Neutrophil (primary cell): ENCODE measurements around the gene KRTAP10-2.
"Not testable (repeated sequence)": the region's sequence is repeated elsewhere in the genome, so short reads cannot be mapped to it uniquely, and the experiment has no call there.

ENCODE experiments used
- H3K27ac ChIP-seq: fragments of 200-600 bp; sonication (generic); 2 replicates; pipeline ENCODE4 v1.5.1; 2016; ENCODE audit warnings: mild to moderate bottlenecking, moderate library complexity
- H3K27me3 ChIP-seq: fragments of 200-600 bp; sonication (generic); 2 replicates; pipeline ENCODE4 v1.6.0; 2016; ENCODE audit warnings: mild to moderate bottlenecking
- H3K36me3 ChIP-seq: fragments of 200-600 bp; sonication (generic); 2 replicates; pipeline ENCODE4 v1.5.1; 2017
- H3K4me1 ChIP-seq, 2 experiments: fragments of 200-600 bp in 1 of 2; sonication (generic) in 1 of 2; 1 replicate in 1 of 2; 2 replicates in 1 of 2; pipeline versions ENCODE4 v1.5.1 to v1.6.1; 2013 to 2016; ENCODE audit warnings: low read depth in 1 of 2, low read length in 1 of 2, mild to moderate bottlenecking in 1 of 2, moderate library complexity in 1 of 2; ENCODE audit not compliant: control insufficient read depth in 1 of 2, insufficient read depth in 1 of 2
- H3K4me3 ChIP-seq, 2 experiments: fragments of 200-600 bp in 1 of 2; sonication (generic) in 1 of 2; 1 replicate in 1 of 2; 2 replicates in 1 of 2; pipeline ENCODE4 v1.5.1; 2013 to 2016; ENCODE audit warnings: low read depth in 1 of 2, low read length in 1 of 2, mild to moderate bottlenecking in 1 of 2, moderate library complexity in 1 of 2
- H3K9me3 ChIP-seq: fragments of 200-600 bp; sonication (generic); 2 replicates; pipeline ENCODE4 v1.5.1; 2016
- TF ChIP-seq, protein P1 (sequence below): fragments of 200-600 bp; sonication (generic); IDR thresholded peaks from 2 replicates; pipeline ENCODE4 v1.5.1; 2016; ENCODE audit warnings: antibody characterized with exemption

KRTAP10-2 gene

GRCh38 chr21:44558695-44559094, 7.4 kb upstream of the KRTAP10-2 start, which contains the start of gene KRTAP10-3:
TSS of gene KRTAP10-3 (minus strand) at chr21:44558795. CDS start at chr21:44558715, 80 bp downstream.
- H3K27ac ChIP-seq = no peak within 1 kb of the TSS
- H3K27me3 ChIP-seq = peaks cover 40% of the 10 kb centered on the region
- no peaks in the 10 kb centered on the region for H3K4me1 ChIP-seq
- H3K9me3 ChIP-seq = no peaks in the 10 kb centered on the region
- no peaks in the 10 kb centered on the region for H3K36me3 ChIP-seq
- no peak within 1 kb of the TSS for H3K4me3 ChIP-seq
- TF ChIP-seq, protein P1, sequence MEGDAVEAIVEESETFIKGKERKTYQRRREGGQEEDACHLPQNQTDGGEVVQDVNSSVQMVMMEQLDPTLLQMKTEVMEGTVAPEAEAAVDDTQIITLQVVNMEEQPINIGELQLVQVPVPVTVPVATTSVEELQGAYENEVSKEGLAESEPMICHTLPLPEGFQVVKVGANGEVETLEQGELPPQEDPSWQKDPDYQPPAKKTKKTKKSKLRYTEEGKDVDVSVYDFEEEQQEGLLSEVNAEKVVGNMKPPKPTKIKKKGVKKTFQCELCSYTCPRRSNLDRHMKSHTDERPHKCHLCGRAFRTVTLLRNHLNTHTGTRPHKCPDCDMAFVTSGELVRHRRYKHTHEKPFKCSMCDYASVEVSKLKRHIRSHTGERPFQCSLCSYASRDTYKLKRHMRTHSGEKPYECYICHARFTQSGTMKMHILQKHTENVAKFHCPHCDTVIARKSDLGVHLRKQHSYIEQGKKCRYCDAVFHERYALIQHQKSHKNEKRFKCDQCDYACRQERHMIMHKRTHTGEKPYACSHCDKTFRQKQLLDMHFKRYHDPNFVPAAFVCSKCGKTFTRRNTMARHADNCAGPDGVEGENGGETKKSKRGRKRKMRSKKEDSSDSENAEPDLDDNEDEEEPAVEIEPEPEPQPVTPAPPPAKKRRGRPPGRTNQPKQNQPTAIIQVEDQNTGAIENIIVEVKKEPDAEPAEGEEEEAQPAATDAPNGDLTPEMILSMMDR = no peak

DNA sequence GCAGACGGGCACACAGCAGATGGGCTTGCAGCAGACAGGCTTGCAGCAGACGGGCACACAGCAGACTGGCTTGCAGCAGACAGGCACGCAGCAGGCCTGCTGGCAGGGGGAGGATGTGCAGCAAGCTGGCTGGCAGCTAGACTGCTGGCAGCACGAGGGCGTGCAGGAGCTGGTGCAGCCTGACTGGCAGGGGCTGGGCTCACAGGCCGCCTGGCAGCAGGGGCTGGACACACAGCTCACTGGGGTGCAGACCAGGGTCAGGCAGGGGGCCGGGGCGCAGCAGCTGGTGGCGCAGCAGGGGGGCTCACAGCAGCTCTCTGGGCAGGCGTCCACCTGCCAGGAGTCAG, 7.0 kb upstream of the KRTAP10-2 start:
- not testable (repeated sequence) for H3K9me3 ChIP-seq, H3K36me3 ChIP-seq, H3K4me3 ChIP-seq, H3K27ac ChIP-seq, H3K4me1 ChIP-seq
- peaks cover 41% of the 10 kb centered on the region for H3K27me3 ChIP-seq

- Histone ChIP-seq H3K9me3 (no peaks in the 10 kb centered on the region), H3K27me3 (peaks cover 41% of the 10 kb centered on the region), H3K27ac (no peak overlapping the region), H3K36me3 (no peaks in the 10 kb centered on the region), H3K4me3 (no peak overlapping the region), H3K4me1 (no peaks in the 10 kb centered on the region)
- TF ChIP-seq, protein P1 = no peak
Measured at GRCh38 chr21:44557491-44558328, 6.4 kb upstream of the KRTAP10-2 start.

DNA sequence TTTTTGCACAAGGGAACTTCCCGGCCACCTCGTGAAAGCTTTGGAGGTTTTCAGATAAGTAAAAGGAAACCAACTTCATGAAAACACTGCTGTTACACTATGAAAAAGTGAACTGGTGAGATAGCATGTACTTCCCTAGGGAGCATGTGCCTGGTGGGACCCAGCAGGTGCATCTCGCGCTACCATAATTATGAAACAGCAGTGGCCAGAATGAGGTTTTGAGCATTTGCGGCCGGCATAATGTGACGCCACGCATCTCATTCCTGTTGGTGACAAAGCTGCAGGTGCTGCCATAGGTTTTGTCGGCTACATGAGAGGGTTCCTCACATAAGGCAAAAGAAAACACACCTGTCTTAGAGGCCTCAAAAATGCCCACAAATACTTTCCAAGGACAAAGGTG, 5.6 kb upstream of the KRTAP10-2 start:
- no peaks in the 10 kb centered on the region for H3K4me1 ChIP-seq

GRCh38 chr21:44555200-44555875, 4.0 kb upstream of the KRTAP10-2 start:
- TF ChIP-seq, protein P1 = no peak
- no peaks in the 10 kb centered on the region for H3K9me3 ChIP-seq
- peaks cover 41% of the 10 kb centered on the region for H3K27me3 ChIP-seq
- H3K4me1 ChIP-seq = peaks cover 0 to 4% of the 10 kb centered on the region in 2 experiments
- no peak overlapping the region for H3K27ac ChIP-seq
- H3K4me3 ChIP-seq = no peak overlapping the region
- no peaks in the 10 kb centered on the region for H3K36me3 ChIP-seq

More for the DNA sequence above, 5.6 kb upstream of the KRTAP10-2 start:
- Histone ChIP-seq H3K9me3 (no peaks in the 10 kb centered on the region), H3K4me3 (no peak overlapping the region), H3K27ac (no peak overlapping the region), H3K36me3 (no peaks in the 10 kb centered on the region), H3K27me3 (peaks cover 41% of the 10 kb centered on the region)
- TF ChIP-seq, protein P1 = no peak

GRCh38 chr21:44552681-44553080, 1.4 kb upstream of the KRTAP10-2 start:
- TF ChIP-seq, protein P1 = no peak

More at GRCh38 chr21:44552681-44553080, 1.4 kb upstream of the KRTAP10-2 start:
- H3K4me1 ChIP-seq = peaks cover 21 to 27% of the 10 kb centered on the region in 2 experiments
- H3K27ac ChIP-seq = no peak overlapping the region
- H3K27me3 ChIP-seq = peaks cover 28% of the 10 kb centered on the region
- H3K9me3 ChIP-seq = no peaks in the 10 kb centered on the region
- H3K4me3 ChIP-seq = no peak overlapping the region
- H3K36me3 ChIP-seq = no peaks in the 10 kb centered on the region
